Nephron progenitor cell (in vitro differentiated cells): ENCODE data around the gene G6PC3.
A peak's percentile ranks its signal among the peaks of the same experiment; 100 is the strongest.

Source experiments
- DNase-seq: peaks from one replicate; pipeline ENCODE4 v3.0.0; 2021
- H3K27ac Mint-ChIP-seq: 2 replicates; pipeline ENCODE4 v1.8.0; 2021; ENCODE audit warnings: mild to moderate bottlenecking, moderate library complexity, mixed read lengths
- H3K27me3 Mint-ChIP-seq: 2 replicates; pipeline ENCODE4 v1.8.0; 2021; ENCODE audit warnings: mild to moderate bottlenecking, low read depth, mixed read lengths; ENCODE audit not compliant: poor library complexity
- H3K36me3 Mint-ChIP-seq: 2 replicates; pipeline ENCODE4 v1.8.0; 2021; ENCODE audit warnings: low read depth, mixed read lengths
- H3K4me1 Mint-ChIP-seq: 2 replicates; pipeline ENCODE4 v1.8.0; 2021; ENCODE audit warnings: mixed read lengths
- H3K4me3 Mint-ChIP-seq: 2 replicates; pipeline ENCODE4 v1.8.0; 2021; ENCODE audit warnings: mild to moderate bottlenecking, moderate library complexity, mixed read lengths
- H3K9me3 Mint-ChIP-seq: 2 replicates; pipeline ENCODE4 v1.8.0; 2021; ENCODE audit warnings: mild to moderate bottlenecking, moderate library complexity, mixed read lengths
- CTCF ChIP-seq: fragments of 200-600 bp; sonication (generic); IDR thresholded peaks from 2 replicates; pipeline ENCODE4 v1.5.0; 2021; ENCODE audit warnings: antibody characterized with exemption

Gene G6PC3

GRCh38 chr17:44087319-44087718, 16.8 kb downstream of the G6PC3 start:
- no peak for DNase-seq
- H3K36me3 Mint-ChIP-seq = peaks cover 35% of the 10 kb centered on the region
- TF ChIP-seq CTCF = no peak
- H3K9me3 Mint-ChIP-seq = no peaks in the 10 kb centered on the region
- H3K27ac Mint-ChIP-seq = peak overlapping the region; percentile 94
- H3K4me1 Mint-ChIP-seq = peaks cover 45% of the 10 kb centered on the region
- peak overlapping the region; percentile 73 for H3K4me3 Mint-ChIP-seq
- no peaks in the 10 kb centered on the region for H3K27me3 Mint-ChIP-seq

GRCh38 chr17:44088254-44088653, 17.7 kb downstream of the G6PC3 start:
- Mint-ChIP-seq H3K27ac (peak overlapping the region; percentile 94), H3K36me3 (peaks cover 30% of the 10 kb centered on the region), H3K27me3 (no peaks in the 10 kb centered on the region), H3K4me3 (peak overlapping the region; percentile 52), H3K9me3 (no peaks in the 10 kb centered on the region), H3K4me1 (peaks cover 39% of the 10 kb centered on the region)
- no peak for DNase-seq
- no peak for TF ChIP-seq CTCF

GRCh38 chr17:44091200-44091997, 20.9 kb downstream of the G6PC3 start:
- Mint-ChIP-seq H3K36me3 (peaks cover 21% of the 10 kb centered on the region), H3K27me3 (no peaks in the 10 kb centered on the region), H3K4me1 (peaks cover 50% of the 10 kb centered on the region), H3K4me3 (no peak overlapping the region), H3K9me3 (no peaks in the 10 kb centered on the region), H3K27ac (peak overlapping the region; percentile 65)
- DNase-seq = no peak
- no peak for TF ChIP-seq CTCF

GRCh38 chr17:44092051-44092450, 21.5 kb downstream of the G6PC3 start:
- Mint-ChIP-seq H3K27ac (no peak overlapping the region), H3K36me3 (peaks cover 21% of the 10 kb centered on the region), H3K27me3 (no peaks in the 10 kb centered on the region), H3K4me1 (peaks cover 51% of the 10 kb centered on the region), H3K4me3 (no peak overlapping the region), H3K9me3 (no peaks in the 10 kb centered on the region)
- no peak for TF ChIP-seq CTCF
- no peak for DNase-seq

GRCh38 chr17:44093231-44093900, 22.8 kb downstream of the G6PC3 start:
- no peak for DNase-seq
- Mint-ChIP-seq H3K4me3 (no peak overlapping the region), H3K36me3 (peaks cover 19% of the 10 kb centered on the region), H3K27me3 (no peaks in the 10 kb centered on the region), H3K4me1 (peaks cover 44% of the 10 kb centered on the region), H3K9me3 (no peaks in the 10 kb centered on the region), H3K27ac (no peak overlapping the region)
- TF ChIP-seq CTCF = no peak
